Fibroblast of lung (primary cell): ENCODE measurements around the gene WDR55. TPM values are rescaled to one million over a fixed set of nuclear protein-coding genes. Genes with fewer than 3 reads are reported as not detected.
"Not testable (repeated sequence)": the region's sequence is repeated elsewhere in the genome, so short reads cannot be mapped to it uniquely, and the experiment has no call there.

Experiments used
- DNase-seq, 2 donors: peaks; one replicate each; pipeline versions ENCODE4 v3.0.0 to v3.0.0-alpha.2; 2010; ENCODE audit warnings: low read depth in 2 of 2
- H2AFZ ChIP-seq: 2 replicates; pipeline ENCODE4 v1.5.1; 2012; ENCODE audit warnings: low read length, control low read depth, inconsistent platforms
- H3K27ac ChIP-seq: 2 replicates; pipeline ENCODE4 v1.5.1; 2011; ENCODE audit warnings: low read length, control low read depth; ENCODE audit not compliant: insufficient read depth
- H3K27me3 ChIP-seq: 2 replicates; pipeline ENCODE4 v1.5.1; 2011; ENCODE audit warnings: mild to moderate bottlenecking, low read length; ENCODE audit not compliant: control insufficient read depth, insufficient read depth
- H3K36me3 ChIP-seq: 2 replicates; pipeline ENCODE4 v1.5.1; 2011; ENCODE audit warnings: low read length; ENCODE audit not compliant: control insufficient read depth, insufficient read depth
- H3K4me1 ChIP-seq: 2 replicates; pipeline ENCODE4 v1.5.1; 2011; ENCODE audit warnings: low read length; ENCODE audit not compliant: control insufficient read depth, insufficient read depth; ENCODE audit errors: extremely low read depth
- H3K4me2 ChIP-seq: 2 replicates; pipeline ENCODE4 v1.5.1; 2011; ENCODE audit warnings: low read length, control low read depth; ENCODE audit not compliant: insufficient read depth; ENCODE audit errors: extremely low read depth
- H3K4me3 ChIP-seq, 4 experiments: fragments of 200-600 bp in 1 of 4; sonication (generic) in 1 of 4; replicated peaks in 1 of 4; 2 replicates each; pipeline ENCODE4 v1.5.1; 2011 to 2016; ENCODE audit warnings: low read length in 4 of 4, low read depth in 3 of 4, mild to moderate bottlenecking in 3 of 4, control low read depth in 2 of 4, inconsistent platforms in 1 of 4, mixed read lengths in 1 of 4; ENCODE audit not compliant: insufficient read depth in 1 of 4; ENCODE audit errors: control extremely low read depth in 1 of 4
- H3K79me2 ChIP-seq: 2 replicates; pipeline ENCODE4 v1.5.1; 2012; ENCODE audit warnings: mild to moderate bottlenecking, low read length, inconsistent platforms; ENCODE audit not compliant: control insufficient read depth, insufficient read depth
- H3K9ac ChIP-seq: 2 replicates; pipeline ENCODE4 v1.5.1; 2011; ENCODE audit warnings: mild to moderate bottlenecking, low read length, control low read depth; ENCODE audit not compliant: insufficient read depth
- H3K9me3 ChIP-seq: 2 replicates; pipeline ENCODE4 v1.5.1; 2012; ENCODE audit warnings: low read depth, low read length; ENCODE audit not compliant: control insufficient read depth, insufficient read depth
- H4K20me1 ChIP-seq: 2 replicates; pipeline ENCODE4 v1.5.1; 2011; ENCODE audit warnings: low read length; ENCODE audit not compliant: control insufficient read depth, insufficient read depth; ENCODE audit errors: extremely low read depth
- EZH2 ChIP-seq: IDR thresholded peaks from 2 replicates; pipeline ENCODE4 v1.5.1; 2012; ENCODE audit warnings: low read length, control low read depth, mild to moderate bottlenecking; ENCODE audit errors: missing control alignments
- polyA minus RNA-seq: library from RNA; depleted of rRNA, polyadenylated mRNA; stranded (reverse); fragments of >200 nt; gene quantifications from 2 replicates; pipeline ENCODE4 v1.2.3, GENCODE V29; 2011; ENCODE audit warnings: low replicate concordance
- polyA plus RNA-seq, 2 donors: library from polyadenylated mRNA; depleted of rRNA in 1 of 2; stranded (reverse) in 1 of 2; unstranded in 1 of 2; fragments of >200 nt; gene quantifications; 2 replicates each; pipeline ENCODE4 v1.2.1, GENCODE V29; 2011 to 2012; ENCODE audit warnings: missing spikeins in 1 of 2
- total RNA-seq: library from RNA; depleted of rRNA; stranded (reverse); fragments of >200 nt; gene quantifications from 2 replicates; pipeline ENCODE4 v1.2.1, GENCODE V29; 2014
- TF ChIP-seq, protein P1 (sequence below), 2 donors: IDR thresholded peaks in 1 of 2; conservative IDR thresholded peaks in 1 of 2; 1 replicate in 1 of 2; 2 replicates in 1 of 2; pipeline ENCODE4 v1.5.1; 2011 to 2012; ENCODE audit warnings: low read length in 2 of 2, control low read depth in 1 of 2, inconsistent platforms in 1 of 2, low read depth in 1 of 2, mild to moderate bottlenecking in 1 of 2

The WDR55 gene, protein sequence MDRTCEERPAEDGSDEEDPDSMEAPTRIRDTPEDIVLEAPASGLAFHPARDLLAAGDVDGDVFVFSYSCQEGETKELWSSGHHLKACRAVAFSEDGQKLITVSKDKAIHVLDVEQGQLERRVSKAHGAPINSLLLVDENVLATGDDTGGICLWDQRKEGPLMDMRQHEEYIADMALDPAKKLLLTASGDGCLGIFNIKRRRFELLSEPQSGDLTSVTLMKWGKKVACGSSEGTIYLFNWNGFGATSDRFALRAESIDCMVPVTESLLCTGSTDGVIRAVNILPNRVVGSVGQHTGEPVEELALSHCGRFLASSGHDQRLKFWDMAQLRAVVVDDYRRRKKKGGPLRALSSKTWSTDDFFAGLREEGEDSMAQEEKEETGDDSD
- total RNA-seq (25.2 and 28.4 TPM in 2 replicates), polyA plus RNA-seq (18.8 and 22.1 TPM in 2 replicates), polyA minus RNA-seq (14.6 and 27.7 TPM in 2 replicates)
- polyA plus RNA-seq (2012): 13.9 and 16.1 TPM in 2 replicates

DNA sequence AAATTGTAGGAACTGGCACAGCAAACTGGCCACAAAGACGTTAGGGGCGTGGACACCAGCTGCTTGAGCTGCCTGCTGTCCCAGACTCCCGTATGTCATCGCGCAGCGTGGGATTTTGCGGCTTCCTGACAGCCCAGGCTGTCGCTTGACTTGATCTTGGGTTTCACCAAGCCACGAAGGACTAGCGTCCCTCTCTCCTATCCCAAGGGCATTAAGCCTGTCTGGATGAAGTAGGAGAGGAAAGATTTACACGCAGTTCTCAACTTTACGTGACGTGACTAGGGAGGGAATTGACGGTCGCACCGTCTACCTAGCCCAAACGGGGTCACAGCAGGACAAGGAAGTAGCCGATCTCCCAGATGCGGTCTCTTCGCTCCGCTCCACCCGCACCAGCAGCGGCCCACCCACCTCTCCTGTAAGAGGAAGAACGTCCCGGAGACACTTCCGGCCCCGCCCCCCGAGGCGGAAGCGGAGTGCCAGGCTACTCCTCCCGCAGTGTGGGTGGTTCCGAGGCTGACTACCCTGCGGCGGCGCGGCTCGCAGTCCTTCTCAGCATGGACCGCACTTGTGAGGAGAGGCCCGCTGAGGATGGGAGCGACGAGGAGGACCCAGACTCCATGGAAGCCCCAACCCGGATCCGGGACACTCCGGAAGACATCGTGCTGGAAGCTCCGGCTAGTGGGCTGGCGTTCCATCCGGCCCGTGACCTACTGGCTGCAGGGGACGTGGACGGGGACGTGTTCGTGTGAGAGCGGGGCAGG lies at the start of gene WDR55:
Gene WDR55 (plus strand): TSS at position 546 of the 761 bp plus-strand sequence. CDS start 9 bp downstream, at position 555.
- Histone ChIP-seq H3K27ac (peak within 1 kb of the TSS; percentile 96), H3K27me3 (no peaks in the 10 kb centered on the region), H3K4me1 (no peaks in the 10 kb centered on the region), H2AFZ (peak within 1 kb of the TSS; percentile 100), H3K36me3 (peaks cover 24% of the 10 kb centered on the region), H3K4me3 (peak within 1 kb of the TSS; percentile 97 to 98 (median 98)), H3K79me2 (peaks cover 30% of the 10 kb centered on the region), H3K4me2 (peak within 1 kb of the TSS; percentile 100), H3K9ac (peak within 1 kb of the TSS; percentile 85), H4K20me1 (no peaks in the 10 kb centered on the region), H3K9me3 (no peaks in the 10 kb centered on the region)
- TF ChIP-seq EZH2: no peak
- TF ChIP-seq, protein P1, sequence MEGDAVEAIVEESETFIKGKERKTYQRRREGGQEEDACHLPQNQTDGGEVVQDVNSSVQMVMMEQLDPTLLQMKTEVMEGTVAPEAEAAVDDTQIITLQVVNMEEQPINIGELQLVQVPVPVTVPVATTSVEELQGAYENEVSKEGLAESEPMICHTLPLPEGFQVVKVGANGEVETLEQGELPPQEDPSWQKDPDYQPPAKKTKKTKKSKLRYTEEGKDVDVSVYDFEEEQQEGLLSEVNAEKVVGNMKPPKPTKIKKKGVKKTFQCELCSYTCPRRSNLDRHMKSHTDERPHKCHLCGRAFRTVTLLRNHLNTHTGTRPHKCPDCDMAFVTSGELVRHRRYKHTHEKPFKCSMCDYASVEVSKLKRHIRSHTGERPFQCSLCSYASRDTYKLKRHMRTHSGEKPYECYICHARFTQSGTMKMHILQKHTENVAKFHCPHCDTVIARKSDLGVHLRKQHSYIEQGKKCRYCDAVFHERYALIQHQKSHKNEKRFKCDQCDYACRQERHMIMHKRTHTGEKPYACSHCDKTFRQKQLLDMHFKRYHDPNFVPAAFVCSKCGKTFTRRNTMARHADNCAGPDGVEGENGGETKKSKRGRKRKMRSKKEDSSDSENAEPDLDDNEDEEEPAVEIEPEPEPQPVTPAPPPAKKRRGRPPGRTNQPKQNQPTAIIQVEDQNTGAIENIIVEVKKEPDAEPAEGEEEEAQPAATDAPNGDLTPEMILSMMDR (conservative IDR thresholded peaks at IDR 0.05 in 1 of 2, IDR thresholded peaks at IDR 0.05 in 1 of 2; ENCODE audit: low read depth in 1 of 2, low read length in 2 of 2): no peak
- peak; percentile 88 to 93 for DNase-seq

DNA sequence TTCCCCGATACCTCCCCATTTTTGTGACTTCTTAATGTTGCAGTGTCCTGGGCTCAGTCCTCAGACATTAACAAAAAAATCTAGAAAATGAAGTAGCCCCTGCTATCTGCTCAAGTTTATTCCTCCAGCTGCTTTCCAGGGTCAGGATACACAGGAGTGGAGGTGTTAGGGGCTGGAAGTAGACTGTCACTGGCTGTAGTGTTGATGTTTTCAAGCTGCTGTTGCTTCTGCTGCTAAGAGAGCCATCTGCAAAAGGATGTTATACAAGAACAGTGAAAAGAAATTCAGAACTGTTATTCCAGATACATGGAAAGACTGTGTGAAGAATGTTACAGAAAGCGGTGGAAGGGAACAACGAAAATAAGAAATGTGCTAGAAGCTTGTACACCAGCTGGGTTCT lies 42.4 kb upstream of the WDR55 start:
- no peak overlapping the region for H2AFZ ChIP-seq
- H3K27me3 ChIP-seq: peaks cover 4% of the 10 kb centered on the region
- no peaks in the 10 kb centered on the region for H4K20me1 ChIP-seq

DNA sequence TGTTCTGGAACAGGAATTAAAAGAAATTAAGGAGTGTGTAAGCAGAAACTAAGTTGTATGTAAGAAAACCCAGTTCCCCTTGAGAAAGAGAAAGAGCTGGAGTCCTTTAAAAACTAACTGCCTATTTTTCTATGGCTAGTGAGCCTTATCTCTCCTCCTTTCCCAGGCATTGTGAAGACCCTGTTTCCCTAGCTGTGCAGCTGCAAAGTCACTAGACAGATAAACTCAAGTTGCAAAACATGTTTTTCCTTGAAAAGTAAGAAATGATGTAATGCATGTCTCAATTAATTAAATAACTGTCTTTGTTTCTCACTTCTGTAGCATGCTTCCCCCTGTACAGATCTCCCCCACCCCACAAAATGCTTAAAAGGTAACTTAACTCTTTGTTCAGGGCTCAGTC lies 41.6 kb upstream of the WDR55 start:
- not testable (repeated sequence) for H4K20me1 ChIP-seq, H3K27ac ChIP-seq, H3K4me1 ChIP-seq, H3K4me3 ChIP-seq, H3K36me3 ChIP-seq, H3K79me2 ChIP-seq, H2AFZ ChIP-seq, DNase-seq, H3K4me2 ChIP-seq, H3K27me3 ChIP-seq, H3K9me3 ChIP-seq, H3K9ac ChIP-seq

More for the DNA sequence above, 42.4 kb upstream of the WDR55 start:
- H3K4me3 ChIP-seq: no peak overlapping the region
- no peak overlapping the region for H3K27ac ChIP-seq
- H3K79me2 ChIP-seq: no peaks in the 10 kb centered on the region
- H3K36me3 ChIP-seq: no peaks in the 10 kb centered on the region
- H3K4me2 ChIP-seq: no peak overlapping the region
- H3K4me1 ChIP-seq: no peaks in the 10 kb centered on the region
- DNase-seq: peak in 1 of 2 donors; percentile 28
- TF ChIP-seq, protein P1 (conservative IDR thresholded peaks at IDR 0.05 in 1 of 2, IDR thresholded peaks at IDR 0.05 in 1 of 2; ENCODE audit: low read depth in 1 of 2, low read length in 2 of 2): no peak
- TF ChIP-seq EZH2: no peak
- no peak overlapping the region for H3K9ac ChIP-seq
- no peaks in the 10 kb centered on the region for H3K9me3 ChIP-seq

DNA sequence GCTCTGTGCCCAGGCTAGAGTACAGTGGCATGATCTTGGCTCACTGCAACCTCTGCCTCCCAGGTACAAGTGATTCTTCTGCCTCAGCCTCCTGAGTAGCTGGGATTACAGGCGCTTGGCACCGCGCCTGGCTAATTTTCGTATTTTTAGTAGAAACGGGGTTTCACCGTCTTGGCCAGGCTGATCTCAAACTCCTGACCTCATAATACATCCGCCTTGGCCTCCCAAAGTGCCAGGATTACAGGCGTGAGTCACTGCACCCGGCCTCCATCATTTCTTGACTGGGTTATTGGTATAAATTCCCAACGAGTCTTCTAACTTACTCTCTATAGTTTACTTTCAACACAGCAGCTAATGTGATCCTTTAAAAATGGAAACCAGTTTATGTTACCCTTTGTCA lies 39.8 kb upstream of the WDR55 start:
- H4K20me1 ChIP-seq: not testable (repeated sequence)

More for the DNA sequence above, 39.8 kb upstream of the WDR55 start:
- H3K4me3 ChIP-seq, H3K9ac ChIP-seq, H3K79me2 ChIP-seq, H3K27ac ChIP-seq, H3K27me3 ChIP-seq, H3K36me3 ChIP-seq, H3K4me2 ChIP-seq, H3K9me3 ChIP-seq, H2AFZ ChIP-seq, H3K4me1 ChIP-seq, DNase-seq: not testable (repeated sequence)
